Esophagus (tissue), 2 donors: Measurements from ENCODE around the gene XIRP2. TPM values are rescaled to one million over a fixed set of nuclear protein-coding genes. Genes with fewer than 3 reads are reported as not detected.
"Not testable (repeated sequence)": the region's sequence is repeated elsewhere in the genome, so short reads cannot be mapped to it uniquely, and the experiment has no call there.

Source experiments
- H3K27ac ChIP-seq, 2 donors: one replicate each; pipeline ENCODE4 v1.5.1; 2013; ENCODE audit warnings: low read depth in 2 of 2, mild to moderate bottlenecking in 2 of 2, inconsistent platforms in 1 of 2, low read length in 1 of 2, moderate library complexity in 1 of 2
- H3K27me3 ChIP-seq, 2 donors: one replicate each; pipeline ENCODE4 v1.6.1; 2013; ENCODE audit warnings: low read length in 2 of 2, control low read depth in 1 of 2, mild to moderate bottlenecking in 1 of 2; ENCODE audit not compliant: insufficient read depth in 2 of 2, control insufficient read depth in 1 of 2
- H3K36me3 ChIP-seq, 2 donors: one replicate each; pipeline ENCODE4 v1.6.1; 2013; ENCODE audit warnings: low read length in 1 of 2; ENCODE audit not compliant: control insufficient read depth in 2 of 2, insufficient read depth in 2 of 2
- H3K4me1 ChIP-seq, 2 donors: one replicate each; pipeline ENCODE4 v1.6.1; 2013; ENCODE audit warnings: low read length in 1 of 2; ENCODE audit not compliant: control insufficient read depth in 2 of 2, insufficient read depth in 2 of 2
- H3K4me3 ChIP-seq, 2 donors: one replicate each; pipeline ENCODE4 v1.5.1; 2013; ENCODE audit warnings: low read length in 2 of 2, mild to moderate bottlenecking in 2 of 2, low read depth in 1 of 2, moderate library complexity in 1 of 2
- H3K9me3 ChIP-seq, 2 donors: one replicate each; pipeline ENCODE4 v1.6.1; 2013; ENCODE audit warnings: mild to moderate bottlenecking in 2 of 2, low read depth in 1 of 2, low read length in 1 of 2, moderate library complexity in 1 of 2; ENCODE audit not compliant: control insufficient read depth in 2 of 2, insufficient read depth in 1 of 2
- WGBS, 2 donors: extraction: QIAGEN DNeasy Blood & Tissue Kit; methylation state at CpG; one replicate each; pipeline ENCODE4 v1.1.7; 2013; 5-methylcytosine and 5-hydroxymethylcytosine counted together
- polyA plus RNA-seq, 2 donors: library from polyadenylated mRNA; stranded (reverse); fragments of 200-250 nt; gene quantifications; one replicate each; pipeline ENCODE4 v1.2.3, GENCODE V29; 2013
- donor health status: healthy with polysubstance abuse.
- donor health status: Bipolar disorder and iron deficiency.

Gene XIRP2
- polyA plus RNA-seq, 2 donors = 0.10 to 0.13 TPM

GRCh38 chr2:167054881-167055280 is 166.6 kb downstream of the XIRP2 start:
- Histone ChIP-seq H3K4me3 (no peak overlapping the region), H3K36me3 (no peaks in the 10 kb centered on the region), H3K27me3 (no peaks in the 10 kb centered on the region), H3K4me1 (no peaks in the 10 kb centered on the region), H3K9me3 (no peaks in the 10 kb centered on the region), H3K27ac (no peak overlapping the region)
- 85 to 90% methylated on average over 3 of the region's 3 CpGs for WGBS, 2 donors

GRCh38 chr2:167057446-167057845 is 169.2 kb downstream of the XIRP2 start:
- no peaks in the 10 kb centered on the region for H3K9me3 ChIP-seq
- no peak overlapping the region for H3K27ac ChIP-seq
- H3K4me3 ChIP-seq = no peak overlapping the region
- H3K36me3 ChIP-seq = no peaks in the 10 kb centered on the region
- no peaks in the 10 kb centered on the region for H3K4me1 ChIP-seq
- WGBS, 2 donors = 65 to 76% methylated on average over 4 of the region's 4 CpGs
- no peaks in the 10 kb centered on the region for H3K27me3 ChIP-seq

GRCh38 chr2:167059173-167059572 is 170.9 kb downstream of the XIRP2 start:
- no peak overlapping the region for H3K27ac ChIP-seq
- no peaks in the 10 kb centered on the region for H3K9me3 ChIP-seq
- WGBS, 2 donors = 91 to 92% methylated on average over 10 of the region's 10 CpGs
- H3K4me3 ChIP-seq = no peak overlapping the region
- no peaks in the 10 kb centered on the region for H3K36me3 ChIP-seq
- H3K4me1 ChIP-seq = no peaks in the 10 kb centered on the region
- H3K27me3 ChIP-seq = no peaks in the 10 kb centered on the region

- H3K27ac ChIP-seq = no peak overlapping the region
- no peaks in the 10 kb centered on the region for H3K4me1 ChIP-seq
- H3K27me3 ChIP-seq = no peaks in the 10 kb centered on the region
- no peaks in the 10 kb centered on the region for H3K36me3 ChIP-seq
- 75 to 81% methylated on average over 1 of the region's 1 CpG for WGBS, 2 donors
- H3K4me3 ChIP-seq = no peak overlapping the region
- no peaks in the 10 kb centered on the region for H3K9me3 ChIP-seq
Observed at GRCh38 chr2:167069855-167070254, 181.6 kb downstream of the XIRP2 start.

GRCh38 chr2:167075708-167076107 is 187.4 kb downstream of the XIRP2 start:
- H3K27me3 ChIP-seq, H3K27ac ChIP-seq, H3K4me1 ChIP-seq, H3K36me3 ChIP-seq, H3K9me3 ChIP-seq, H3K4me3 ChIP-seq: not testable (repeated sequence)
- 89 to 97% methylated on average over 8 of the region's 8 CpGs for WGBS, 2 donors

- not testable (repeated sequence) for H3K4me1 ChIP-seq, H3K4me3 ChIP-seq, H3K36me3 ChIP-seq, H3K27me3 ChIP-seq, H3K27ac ChIP-seq, H3K9me3 ChIP-seq
- 75 to 82% methylated on average over 3 of the region's 3 CpGs for WGBS, 2 donors
Observed at GRCh38 chr2:167098931-167099330, 210.7 kb downstream of the XIRP2 start.

- Histone ChIP-seq H3K27ac (no peak overlapping the region), H3K27me3 (no peaks in the 10 kb centered on the region), H3K4me3 (no peak overlapping the region), H3K9me3 (peaks cover 0 to 3% of the 10 kb centered on the region in 2 donors), H3K4me1 (no peaks in the 10 kb centered on the region), H3K36me3 (no peaks in the 10 kb centered on the region)
- WGBS, 2 donors = 53 to 61% methylated on average over 2 of the region's 2 CpGs
Observed at GRCh38 chr2:167100506-167100905, 212.2 kb downstream of the XIRP2 start.

GRCh38 chr2:167103028-167103756 is 214.9 kb downstream of the XIRP2 start:
- Histone ChIP-seq H3K4me1 (no peaks in the 10 kb centered on the region), H3K27me3 (no peaks in the 10 kb centered on the region), H3K27ac (no peak overlapping the region), H3K36me3 (no peaks in the 10 kb centered on the region), H3K9me3 (peaks cover 0 to 3% of the 10 kb centered on the region in 2 donors), H3K4me3 (no peak overlapping the region)
- WGBS, 2 donors = 74 to 77% methylated on average over 5 of the region's 5 CpGs

- Histone ChIP-seq H3K36me3 (no peaks in the 10 kb centered on the region), H3K4me1 (no peaks in the 10 kb centered on the region), H3K27me3 (no peaks in the 10 kb centered on the region), H3K4me3 (no peak overlapping the region), H3K27ac (no peak overlapping the region), H3K9me3 (peaks cover 0 to 3% of the 10 kb centered on the region in 2 donors)
Observed at GRCh38 chr2:167103757-167104133, 215.5 kb downstream of the XIRP2 start.

GRCh38 chr2:167104691-167105090 is 216.4 kb downstream of the XIRP2 start:
- WGBS, 2 donors = 69 to 83% methylated on average over 3 of the region's 3 CpGs
- no peak overlapping the region for H3K27ac ChIP-seq
- H3K36me3 ChIP-seq = no peaks in the 10 kb centered on the region
- no peaks in the 10 kb centered on the region for H3K9me3 ChIP-seq
- H3K27me3 ChIP-seq = no peaks in the 10 kb centered on the region
- no peak overlapping the region for H3K4me3 ChIP-seq
- no peaks in the 10 kb centered on the region for H3K4me1 ChIP-seq
